Activated CD8-positive, alpha-beta memory T cell treated with anti-CD3 and anti-CD28 coated beads for 36 hours (primary cell): ENCODE results near the gene PHF20. TPM values are rescaled to one million over a fixed set of nuclear protein-coding genes. Genes with fewer than 3 reads are reported as not detected.
"Not testable (repeated sequence)": the region's sequence is repeated elsewhere in the genome, so short reads cannot be mapped to it uniquely, and the experiment has no call there.

Experiments
- CTCF ChIA-PET: fragments of 350-600 bp; sonication (Branson Sonifier 250); formaldehyde crosslinking; loops from one replicate; lab custom pipeline; 2021; ENCODE audit warnings: antibody characterized with exemption; lab: Charles Lee
- POLR2A ChIA-PET: fragments of 350-600 bp; sonication (Branson Sonifier 250); formaldehyde crosslinking; loops from one replicate; lab custom pipeline; 2021; ENCODE audit warnings: antibody characterized with exemption; lab: Charles Lee
- total RNA-seq, 2 experiments: library from RNA; stranded (reverse); gene quantifications; one replicate each; pipeline ENCODE4 v1.2.3, GENCODE V29; 2021

Gene PHF20
- total RNA-seq = 10 to 100 TPM; 55.9 to 57.3 TPM

GRCh38 chr20:35771689-35772562 is at the start of gene PHF20:
TSS of gene PHF20 (plus strand) at chr20:35772015. CDS start at chr20:35801523, 29,508 bp downstream.
- POLR2A ChIA-PET = interaction anchor here (0.6 to 7.0 kb wide), 4 partner anchors 30 to 1778 kb away, joined by 3 to 119 read pairs (median 12); partner anchors contain the start of genes RALY, RBM39 and SCAND1
- CTCF ChIA-PET = interaction anchor here (0.7 to 3.3 kb wide), 4 partner anchors 29 to 183 kb away, joined by 3 to 18 read pairs (median 4); partner anchors contain the start of genes RBM39 and SCAND1

GRCh38 chr20:35723275-35723639 is 48.6 kb upstream of the PHF20 start:
- POLR2A ChIA-PET = not testable (repeated sequence)
- CTCF ChIA-PET = interaction anchor here (0.7 kb wide), 1 partner anchor 230 kb away, joined by 4 read pairs; no protein-coding TSS in a partner anchor

GRCh38 chr20:35723652-35724320 is 48.0 kb upstream of the PHF20 start:
- CTCF ChIA-PET, POLR2A ChIA-PET: not testable (repeated sequence)

- POLR2A ChIA-PET = interaction anchor here (0.6 to 1.7 kb wide), 2 partner anchors 11 to 170 kb away, joined by 3 to 5 read pairs; no protein-coding TSS in a partner anchor
- CTCF ChIA-PET = no interaction called here
Observed at GRCh38 chr20:35724321-35725230, 47.2 kb upstream of the PHF20 start.

GRCh38 chr20:35726842-35727711 is 44.7 kb upstream of the PHF20 start:
- ChIA-PET POLR2A (interaction anchor here (0.7 kb wide), 1 partner anchor 14 kb away, joined by 5 read pairs; no protein-coding TSS in a partner anchor), CTCF (no interaction called here)

GRCh38 chr20:35729283-35729807 is 42.5 kb upstream of the PHF20 start:
- POLR2A ChIA-PET = interaction anchor here (1.2 to 1.5 kb wide), 2 partner anchors 10 to 17 kb away, joined by 3 read pairs; no protein-coding TSS in a partner anchor
- CTCF ChIA-PET = interaction anchor here (1.3 kb wide), 1 partner anchor 19 kb away, joined by 3 read pairs; no protein-coding TSS in a partner anchor

GRCh38 chr20:35729836-35730582 is 41.8 kb upstream of the PHF20 start:
- CTCF ChIA-PET = interaction anchor here (0.6 to 1.3 kb wide), 2 partner anchors 19 to 34 kb away, joined by 3 read pairs; no protein-coding TSS in a partner anchor
- POLR2A ChIA-PET = interaction anchor here (0.9 to 1.5 kb wide), 3 partner anchors 18 to 129 kb away, joined by 3 to 4 read pairs (median 3); no protein-coding TSS in a partner anchor

GRCh38 chr20:35730583-35731468 is 41.0 kb upstream of the PHF20 start:
- ChIA-PET POLR2A (interaction anchor here (0.7 to 1.4 kb wide), 4 partner anchors 11 to 130 kb away, joined by 3 to 4 read pairs (median 3); no protein-coding TSS in a partner anchor), CTCF (interaction anchor here (0.6 kb wide), 1 partner anchor 33 kb away, joined by 3 read pairs; no protein-coding TSS in a partner anchor)

- ChIA-PET POLR2A (interaction anchor here (0.7 to 1.4 kb wide), 3 partner anchors 12 to 130 kb away, joined by 3 to 4 read pairs (median 3); no protein-coding TSS in a partner anchor), CTCF (interaction anchor here (1.4 kb wide), 1 partner anchor 11 kb away, joined by 3 read pairs; the partner anchor contains the start of gene RBM39)
Observed at GRCh38 chr20:35731469-35731788, 40.4 kb upstream of the PHF20 start.

- POLR2A ChIA-PET = interaction anchor here (1.4 kb wide), 1 partner anchor 131 kb away, joined by 4 read pairs; no protein-coding TSS in a partner anchor
- CTCF ChIA-PET = interaction anchor here (1.4 kb wide), 1 partner anchor 10 kb away, joined by 3 read pairs; the partner anchor contains the start of gene RBM39
Observed at GRCh38 chr20:35731862-35732643, 39.8 kb upstream of the PHF20 start.

GRCh38 chr20:35732644-35732982 is 39.2 kb upstream of the PHF20 start:
- POLR2A ChIA-PET = no interaction called here

GRCh38 chr20:35734374-35734773 is 37.4 kb upstream of the PHF20 start:
- ChIA-PET POLR2A (interaction anchor here (0.7 to 1.4 kb wide), 4 partner anchors 9 to 32 kb away, joined by 3 read pairs; no protein-coding TSS in a partner anchor), CTCF (no interaction called here)

More at GRCh38 chr20:35732644-35732982, 39.2 kb upstream of the PHF20 start:
- CTCF ChIA-PET = interaction anchor here (1.4 kb wide), 1 partner anchor 10 kb away, joined by 3 read pairs; the partner anchor contains the start of gene RBM39

- POLR2A ChIA-PET = interaction anchor here (0.7 to 1.7 kb wide), 7 partner anchors 9 to 116 kb away, joined by 3 to 5 read pairs (median 3); no protein-coding TSS in a partner anchor
- CTCF ChIA-PET = interaction anchor here (0.6 kb wide), 1 partner anchor 35 kb away, joined by 3 read pairs; no protein-coding TSS in a partner anchor
Observed at GRCh38 chr20:35734777-35735649, 36.8 kb upstream of the PHF20 start.
